SK-N-SH (cell line): ENCODE results near the gene AGAP2. TPM values are rescaled to one million over a fixed set of nuclear protein-coding genes. Genes with fewer than 3 reads are reported as not detected.

Experiments used
- CTCF ChIA-PET: fragments of 300-600, 350-600 bp; formaldehyde crosslinking; extraction: SDS; loops from one replicate; lab custom pipeline; 2021; lab: Yijun Ruan, JAX
- POLR2A ChIA-PET: fragments of 350-600 bp; sonication (Branson Sonifier 250); formaldehyde crosslinking; extraction: SDS; loops from one replicate; lab custom pipeline; 2020; ENCODE audit warnings: antibody characterized with exemption, inconsistent platforms; lab: Yijun Ruan, JAX
- DNase-seq: peaks from one replicate; pipeline ENCODE4 v3.0.0; 2012
- H2AFZ ChIP-seq: fragments of 200-600 bp; sonication (generic); 2 replicates; pipeline ENCODE4 v1.8.1; 2016; ENCODE audit warnings: antibody characterized with exemption, mild to moderate bottlenecking, low read depth
- H3F3A ChIP-seq: fragments of 200-600 bp; sonication (generic); replicated peaks from 2 replicates; pipeline ENCODE3; 2016; ENCODE audit warnings: antibody characterized with exemption, mild to moderate bottlenecking; ENCODE audit not compliant: insufficient read depth
- H3K27ac ChIP-seq, 2 experiments: fragments of 200-500 bp in 1 of 2; fragments of 200-600 bp in 1 of 2; sonication (Bioruptor generic) in 1 of 2; sonication (generic), shearing (Covaris generic) in 1 of 2; 2 replicates each; pipeline versions ENCODE4 v1.5.1 to v1.6.1; 2014 to 2016; ENCODE audit warnings: low read depth in 2 of 2, inconsistent platforms in 1 of 2, low read length in 1 of 2, mild to moderate bottlenecking in 1 of 2, mixed read lengths in 1 of 2
- H3K27me3 ChIP-seq: fragments of 200-600 bp; sonication (generic), shearing (Covaris generic); 2 replicates; pipeline ENCODE4 v1.6.1; 2016; ENCODE audit warnings: mixed run types; ENCODE audit not compliant: insufficient read depth
- H3K36me3 ChIP-seq, 2 experiments: fragments of 200-500 bp in 1 of 2; fragments of 200-600 bp in 1 of 2; sonication (Bioruptor generic) in 1 of 2; sonication (generic) in 1 of 2; replicated peaks in 1 of 2; 2 replicates each; pipeline versions ENCODE3 to v1.5.1; 2014 to 2016; ENCODE audit warnings: low read length in 1 of 2, mild to moderate bottlenecking in 1 of 2; ENCODE audit not compliant: insufficient read depth in 2 of 2, control insufficient read depth in 1 of 2
- H3K4me1 ChIP-seq, 2 experiments: fragments of 200-500 bp in 1 of 2; fragments of 200-600 bp in 1 of 2; sonication (Bioruptor generic) in 1 of 2; sonication (generic), shearing (Covaris generic) in 1 of 2; 2 replicates each; pipeline versions ENCODE4 v1.5.1 to v1.6.1; 2014 to 2016; ENCODE audit warnings: low read depth in 1 of 2, low read length in 1 of 2, mixed run types in 1 of 2; ENCODE audit not compliant: insufficient read depth in 2 of 2, control insufficient read depth in 1 of 2
- H3K4me2 ChIP-seq: fragments of 200-600 bp; sonication (generic), shearing (Covaris generic); 2 replicates; pipeline ENCODE4 v1.6.1; 2017; ENCODE audit warnings: mixed run types
- H3K4me3 ChIP-seq, 2 experiments: fragments of 200-500 bp in 1 of 2; fragments of 200-600 bp in 1 of 2; sonication (Bioruptor generic) in 1 of 2; sonication (generic), shearing (Covaris generic) in 1 of 2; 2 replicates each; pipeline versions ENCODE4 v1.5.1 to v1.8.1; 2014 to 2016; ENCODE audit warnings: low read depth in 2 of 2, inconsistent platforms in 1 of 2, low read length in 1 of 2, mild to moderate bottlenecking in 1 of 2, mixed read lengths in 1 of 2, moderate library complexity in 1 of 2
- H3K79me2 ChIP-seq: fragments of 200-600 bp; sonication (generic); 2 replicates; pipeline ENCODE4 v1.8.1; 2017; ENCODE audit warnings: mild to moderate bottlenecking; ENCODE audit not compliant: insufficient read depth
- H3K9ac ChIP-seq: fragments of 200-600 bp; sonication (generic); 2 replicates; pipeline ENCODE4 v1.6.1; 2017; ENCODE audit warnings: mixed run types
- H3K9me2 ChIP-seq: fragments of 200-600 bp; sonication (generic); 2 replicates; pipeline ENCODE4 v1.6.1; 2017; ENCODE audit warnings: mixed run types
- H3K9me3 ChIP-seq: fragments of 200-600 bp; sonication (generic); 2 replicates; pipeline ENCODE4 v1.6.1; 2017; ENCODE audit warnings: mixed run types, mild to moderate bottlenecking, moderate library complexity
- H4K20me1 ChIP-seq: fragments of 200-600 bp; sonication (generic); 2 replicates; pipeline ENCODE4 v1.6.1; 2017; ENCODE audit warnings: mild to moderate bottlenecking, mixed run types; ENCODE audit not compliant: insufficient read depth
- EZH2phosphoT487 ChIP-seq: fragments of 200-600 bp; sonication (generic); IDR thresholded peaks from 2 replicates; pipeline ENCODE4 v1.6.1; 2017; ENCODE audit warnings: low read depth, mixed run types, mild to moderate bottlenecking, antibody characterized with exemption, moderate library complexity, borderline replicate concordance
- FOSL2 ChIP-seq: IDR thresholded peaks from 2 replicates; pipeline ENCODE4 v1.4.0; 2012; ENCODE audit warnings: low read depth, mild to moderate bottlenecking, moderate library complexity, borderline replicate concordance
- FOXJ3 ChIP-seq: sonication (generic); formaldehyde crosslinking; IDR thresholded peaks from 2 replicates; pipeline ENCODE4 v1.5.1; 2020; ENCODE audit warnings: mild to moderate bottlenecking, missing genetic modification reagents
- FOXM1 ChIP-seq: IDR thresholded peaks from 2 replicates; pipeline ENCODE4 v1.4.0; 2012; ENCODE audit warnings: low read depth, mild to moderate bottlenecking
- GABPA ChIP-seq: IDR thresholded peaks from 2 replicates; pipeline ENCODE4 v1.4.0; 2012; ENCODE audit warnings: low read depth, mild to moderate bottlenecking
- GATA2 ChIP-seq: sonication (generic); formaldehyde crosslinking; IDR thresholded peaks from 2 replicates; pipeline ENCODE4 v1.5.0; 2020; ENCODE audit warnings: mild to moderate bottlenecking, missing genetic modification reagents
- JUND ChIP-seq: IDR thresholded peaks from 2 replicates; pipeline ENCODE4 v1.4.0; 2012
- MAX ChIP-seq: IDR thresholded peaks from 2 replicates; pipeline ENCODE4 v1.4.0; 2012; ENCODE audit warnings: low read depth
- MEF2A ChIP-seq: IDR thresholded peaks from 2 replicates; pipeline ENCODE4 v1.4.0; 2012; ENCODE audit warnings: low read depth, borderline replicate concordance
- NFIC ChIP-seq: IDR thresholded peaks from 2 replicates; pipeline ENCODE4 v1.4.0; 2012; ENCODE audit warnings: borderline replicate concordance
- NRF1 ChIP-seq: IDR thresholded peaks from 2 replicates; pipeline ENCODE4 v1.6.1; 2012; ENCODE audit warnings: low read depth, mild to moderate bottlenecking, low read length
- POLR2AphosphoS5 ChIP-seq: IDR thresholded peaks from 2 replicates; pipeline ENCODE4 v1.6.1; 2012; ENCODE audit warnings: low read depth, low read length
- RAD21 ChIP-seq: IDR thresholded peaks from 2 replicates; pipeline ENCODE4 v1.6.1; 2012; ENCODE audit warnings: mild to moderate bottlenecking, low read length
- RCOR1 ChIP-seq: fragments of 150-350 bp; IDR thresholded peaks from 2 replicates; pipeline ENCODE4 v1.6.1; 2017; ENCODE audit warnings: antibody characterized with exemption, low read length
- REST ChIP-seq: IDR thresholded peaks from 2 replicates; pipeline ENCODE4 v1.6.1; 2012; ENCODE audit warnings: mild to moderate bottlenecking, low read depth, low read length, moderate library complexity
- RXRA ChIP-seq: IDR thresholded peaks from 2 replicates; pipeline ENCODE4 v1.4.0; 2012; ENCODE audit warnings: low read depth, mild to moderate bottlenecking, borderline replicate concordance
- SIN3A ChIP-seq: IDR thresholded peaks from 2 replicates; pipeline ENCODE4 v1.6.1; 2012; ENCODE audit warnings: low read depth, mild to moderate bottlenecking, low read length, moderate library complexity, borderline replicate concordance
- TAF1 ChIP-seq: IDR thresholded peaks from 2 replicates; pipeline ENCODE4 v1.6.1; 2012; ENCODE audit warnings: low read depth, mild to moderate bottlenecking, low read length, moderate library complexity, borderline replicate concordance
- TCF12 ChIP-seq: IDR thresholded peaks from 2 replicates; pipeline ENCODE4 v1.4.0; 2012
- USF2 ChIP-seq: fragments of 150-350 bp; IDR thresholded peaks from 2 replicates; pipeline ENCODE4 v1.6.1; 2017; ENCODE audit warnings: antibody characterized with exemption, low read length, low read depth, borderline replicate concordance
- YY1 ChIP-seq: IDR thresholded peaks from 2 replicates; pipeline ENCODE4 v1.4.0; 2012; ENCODE audit warnings: low read depth, mild to moderate bottlenecking
- WGBS: methylation state at CpG from one replicate; pipeline ENCODE4 v1.1.6; 2017; ENCODE audit warnings: low lambda C conversion rate; 5-methylcytosine and 5-hydroxymethylcytosine counted together
- polyA plus RNA-seq, 3 experiments: library from polyadenylated mRNA; depleted of rRNA; stranded (reverse); fragments of >200 nt; gene quantifications; 2 replicates each; pipeline ENCODE4 v1.2.3, GENCODE V29; 2012
- TF ChIP-seq, protein P1 (sequence below): fragments of 150-350 bp; IDR thresholded peaks from 2 replicates; pipeline ENCODE4 v1.6.1; 2016; ENCODE audit warnings: mild to moderate bottlenecking, low read depth, low read length

The AGAP2 gene
- polyA plus RNA-seq, 1 of the 3 experiments (the other 2 are of a cell fraction), result 5.2 TPM

DNA sequence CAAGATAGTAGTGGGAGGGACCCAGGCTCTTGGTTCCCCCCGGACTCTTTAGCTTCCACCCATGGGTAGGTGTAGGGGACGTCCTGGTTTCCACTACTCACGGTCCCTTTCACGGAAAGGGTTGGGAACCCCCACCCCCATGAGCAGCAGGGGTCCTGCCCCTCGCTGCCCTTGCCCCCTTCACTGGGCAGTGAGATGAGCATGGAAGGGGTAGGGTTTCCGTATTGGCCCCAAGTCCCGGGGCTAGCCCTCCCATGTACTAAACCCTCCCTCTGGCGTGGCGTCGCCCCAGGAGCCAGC is 12.7 kb downstream of the AGAP2 start:
- CTCF ChIA-PET, result interaction anchor here (0.6 to 9.4 kb wide), 31 partner anchors 10 to 487 kb away, joined by 3 to 133 read pairs (median 4); partner anchors contain the start of genes AGAP2, B4GALNT1, CDK4 and EEF1AKMT3
- H3K9ac ChIP-seq, result peak overlapping the region; percentile 82; the same call in 1 of the 2 replicates
- no peaks in the 10 kb centered on the region for H3K27me3 ChIP-seq

DNA sequence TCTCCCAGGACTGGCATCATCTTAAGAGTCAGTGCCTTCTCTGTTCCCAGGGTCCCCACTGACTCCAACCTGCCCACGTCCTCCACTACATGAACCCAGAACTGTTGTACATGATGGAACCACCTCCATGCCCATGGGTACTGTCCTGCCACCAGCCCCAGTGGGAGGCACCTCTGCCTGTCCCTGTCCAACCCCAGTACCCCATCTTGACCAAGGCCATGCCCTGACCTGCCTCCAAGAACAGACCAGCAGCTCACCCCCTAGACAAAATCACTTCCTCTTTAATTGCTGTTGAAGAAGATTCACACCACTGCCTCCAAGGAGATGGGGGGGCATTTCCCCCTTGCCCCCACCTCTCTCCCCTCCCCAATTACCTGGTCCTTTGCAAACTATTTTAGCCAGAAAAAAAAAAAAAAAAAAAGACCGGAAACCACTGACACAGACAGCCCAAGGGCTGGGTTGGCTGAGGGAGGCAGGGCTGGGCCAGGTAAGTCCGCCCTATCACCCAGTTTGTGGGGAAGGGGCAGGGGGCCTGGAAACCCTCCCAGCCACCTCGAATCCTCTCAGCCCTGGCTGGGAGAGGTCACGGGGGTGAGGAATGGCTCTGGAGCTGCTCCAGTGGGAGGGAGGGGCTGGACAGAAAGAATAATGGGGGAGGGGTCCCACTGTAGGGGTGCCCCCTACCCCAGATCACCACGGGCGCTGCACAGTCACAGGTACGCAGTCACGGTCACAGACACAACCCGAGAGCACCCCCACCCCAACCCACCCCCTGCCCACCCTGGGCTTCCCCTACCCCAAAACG is 13.4 kb downstream of the AGAP2 start:
- peaks cover 18% of the 10 kb centered on the region for H3F3A ChIP-seq
- no peak overlapping the region for H2AFZ ChIP-seq
- no peaks in the 10 kb centered on the region for H3K27me3 ChIP-seq
- no peak for TF ChIP-seq USF2
- TF ChIP-seq TAF1, result no peak
- TF ChIP-seq FOXM1, result no peak
- TF ChIP-seq JUND, result no peak
- no peak for TF ChIP-seq MAX
- no peak for TF ChIP-seq REST
- TF ChIP-seq RXRA, result no peak
- no peak for TF ChIP-seq MEF2A
- no peak for TF ChIP-seq YY1
- no peak for TF ChIP-seq NFIC
- TF ChIP-seq GABPA, result no peak
- TF ChIP-seq, protein P1, sequence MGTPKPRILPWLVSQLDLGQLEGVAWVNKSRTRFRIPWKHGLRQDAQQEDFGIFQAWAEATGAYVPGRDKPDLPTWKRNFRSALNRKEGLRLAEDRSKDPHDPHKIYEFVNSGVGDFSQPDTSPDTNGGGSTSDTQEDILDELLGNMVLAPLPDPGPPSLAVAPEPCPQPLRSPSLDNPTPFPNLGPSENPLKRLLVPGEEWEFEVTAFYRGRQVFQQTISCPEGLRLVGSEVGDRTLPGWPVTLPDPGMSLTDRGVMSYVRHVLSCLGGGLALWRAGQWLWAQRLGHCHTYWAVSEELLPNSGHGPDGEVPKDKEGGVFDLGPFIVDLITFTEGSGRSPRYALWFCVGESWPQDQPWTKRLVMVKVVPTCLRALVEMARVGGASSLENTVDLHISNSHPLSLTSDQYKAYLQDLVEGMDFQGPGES, result no peak
- H3K4me1 ChIP-seq, result peaks cover 0 to 8% of the 10 kb centered on the region in 2 experiments; a peak in 1 of 4 replicates
- H3K9ac ChIP-seq, result no peak overlapping the region
- H3K4me3 ChIP-seq, result no peak overlapping the region
- no peak overlapping the region for H3K4me2 ChIP-seq
- 76% methylated on average over 8 of the region's 11 CpGs for WGBS
- H3K27ac ChIP-seq, result no peak overlapping the region
- no peaks in the 10 kb centered on the region for H3K79me2 ChIP-seq
- ChIA-PET POLR2A (interaction anchor here (0.9 to 3.6 kb wide), 3 partner anchors 11 to 114 kb away, joined by 3 to 21 read pairs (median 18); partner anchors contain the start of genes ARHGEF25 and TSPAN31), CTCF (interaction anchor here (0.7 to 9.4 kb wide), 24 partner anchors 9 to 221 kb away, joined by 3 to 133 read pairs (median 5); partner anchors contain the start of genes AGAP2, B4GALNT1, CDK4 and OS9)
- no peaks in the 10 kb centered on the region for H4K20me1 ChIP-seq
- peaks cover 3 to 23% of the 10 kb centered on the region in 2 experiments for H3K36me3 ChIP-seq
- no peak for DNase-seq
- H3K9me3 ChIP-seq, result no peaks in the 10 kb centered on the region
- no peaks in the 10 kb centered on the region for H3K9me2 ChIP-seq

More for the DNA sequence above, 12.7 kb downstream of the AGAP2 start:
- TF ChIP-seq TCF12 (no peak), FOXM1 (no peak), TAF1 (no peak), EZH2phosphoT487 (no peak), FOSL2 (no peak), FOXJ3 (CRISPR knock-in tag) (no peak), NFIC (no peak), MAX (no peak), MEF2A (no peak), POLR2AphosphoS5 (no peak), SIN3A (no peak), GATA2 (CRISPR knock-in tag) (no peak), JUND (no peak), RAD21 (no peak), NRF1 (no peak), RCOR1 (no peak)
- peaks cover 0 to 8% of the 10 kb centered on the region in 2 experiments; a peak in 1 of 4 replicates for H3K4me1 ChIP-seq
- H3K36me3 ChIP-seq, result peaks cover 3 to 22% of the 10 kb centered on the region in 2 experiments
- DNase-seq, result no peak
- H3K4me2 ChIP-seq, result peak overlapping the region; percentile 85
- no peaks in the 10 kb centered on the region for H4K20me1 ChIP-seq
- no peak overlapping the region; a peak in 1 of 4 replicates for H3K27ac ChIP-seq
- POLR2A ChIA-PET, result interaction anchor here (0.5 to 3.6 kb wide), 4 partner anchors 10 to 115 kb away, joined by 3 to 21 read pairs (median 10); partner anchors contain the start of genes ARHGEF25 and TSPAN31
- H3K9me2 ChIP-seq, result no peaks in the 10 kb centered on the region
- H3F3A ChIP-seq, result peaks cover 18% of the 10 kb centered on the region
- no peaks in the 10 kb centered on the region for H3K9me3 ChIP-seq
- peak overlapping the region; percentile 89; the same call in 1 of the 2 replicates for H2AFZ ChIP-seq
- no peaks in the 10 kb centered on the region for H3K79me2 ChIP-seq
- peak overlapping the region; percentile 76 to 79 for H3K4me3 ChIP-seq
- WGBS, result 19% methylated on average over 7 of the region's 10 CpGs
